NCI-H748 treated with DMSO at 0.1 percent for 48 hours (cell line): ENCODE results near the gene PCARE.

Source experiments
- DNase-seq: peaks from one replicate; lab custom pipeline; 2025; lab: John Stamatoyannopoulos, UW

Gene PCARE

GRCh38 chr2:29035016-29035745 lies 39.1 kb downstream of the PCARE start:
- no peak for DNase-seq

- no peak for DNase-seq
Observed at GRCh38 chr2:29033656-29034055, 40.7 kb downstream of the PCARE start.

DNA sequence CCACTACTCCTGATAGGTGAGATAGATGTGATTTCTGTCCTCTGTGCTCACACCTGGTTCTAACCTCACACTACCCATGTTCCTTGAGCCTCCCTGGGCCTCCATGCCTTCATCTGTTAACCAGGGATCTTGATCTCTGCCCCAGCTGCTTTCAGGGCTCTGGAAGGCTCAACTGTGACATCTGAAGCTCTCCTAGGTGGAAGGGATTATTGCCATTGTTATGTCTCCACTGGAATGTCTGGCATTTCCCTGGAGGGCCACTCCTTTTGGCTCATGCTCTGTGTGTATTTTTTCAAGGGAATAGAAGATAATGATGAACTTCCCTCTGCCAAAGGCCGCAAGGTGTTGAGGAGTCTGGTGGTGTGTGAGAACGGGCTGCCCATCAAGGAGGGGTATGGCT lies 41.2 kb downstream of the PCARE start:
- no peak for DNase-seq

DNA sequence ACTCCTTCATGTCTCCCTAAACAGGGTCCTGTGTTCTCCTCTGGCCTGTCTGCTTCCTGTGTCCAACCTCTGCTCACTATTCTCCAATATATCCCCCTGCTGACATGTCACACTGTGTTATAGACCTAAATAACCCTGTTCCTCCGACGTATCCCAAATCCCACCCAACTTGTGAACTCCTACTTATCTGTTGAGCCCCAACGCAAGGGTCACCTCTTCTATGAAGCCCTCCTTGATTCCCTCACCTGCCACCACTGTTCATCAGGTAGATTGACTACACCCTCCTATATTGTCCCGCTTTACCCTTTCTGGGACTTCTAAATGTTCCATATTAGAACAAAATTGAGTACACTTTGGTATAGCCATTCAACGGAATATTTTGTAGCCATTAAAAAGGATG lies 42.1 kb downstream of the PCARE start:
- DNase-seq = no peak

DNA sequence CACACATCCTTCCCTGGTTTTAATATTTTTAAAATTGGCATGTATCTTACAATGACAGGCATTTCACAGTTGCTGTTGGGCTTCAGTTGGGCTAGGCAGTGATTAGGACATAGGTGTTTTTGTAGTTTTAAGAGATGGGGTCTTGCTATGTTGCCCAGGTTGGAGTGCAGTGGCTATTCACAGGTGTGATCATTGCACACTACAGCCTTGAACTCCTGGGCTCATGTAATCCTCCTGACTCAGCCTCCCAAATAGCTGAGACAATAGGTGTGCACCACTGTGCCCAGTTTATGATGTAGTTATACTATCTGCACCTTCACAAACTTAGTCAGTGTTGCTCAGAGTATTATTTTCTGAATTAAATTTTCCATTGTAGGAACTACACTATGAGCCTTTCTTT lies 43.3 kb downstream of the PCARE start:
- DNase-seq = no peak

- no peak for DNase-seq
Observed at GRCh38 chr2:29025711-29026110, 48.6 kb downstream of the PCARE start.

GRCh38 chr2:29024882-29025430 lies 49.4 kb downstream of the PCARE start:
- no peak for DNase-seq

GRCh38 chr2:29023188-29023587 lies 51.1 kb downstream of the PCARE start:
- DNase-seq = no peak

DNA sequence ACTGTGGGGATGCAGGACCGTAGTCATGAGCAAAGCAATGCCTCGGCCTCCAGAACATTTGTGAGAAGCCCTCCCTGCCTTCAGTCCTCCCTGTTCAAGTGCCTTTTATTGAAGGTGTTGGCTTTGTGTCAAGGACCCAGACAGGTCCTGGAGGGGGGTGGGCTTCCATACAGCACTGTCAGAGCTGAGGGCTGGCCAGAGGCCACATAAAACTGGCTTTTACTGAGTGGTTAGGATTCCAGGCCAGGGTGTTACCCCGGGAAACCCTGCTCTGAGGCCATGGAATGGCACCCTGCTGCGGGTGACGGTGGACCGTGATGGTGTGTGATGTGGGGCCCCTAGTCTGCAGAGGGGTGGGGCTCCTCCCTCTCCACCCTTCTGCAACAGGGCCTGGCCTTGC lies 51.6 kb downstream of the PCARE start:
- DNase-seq = no peak

DNA sequence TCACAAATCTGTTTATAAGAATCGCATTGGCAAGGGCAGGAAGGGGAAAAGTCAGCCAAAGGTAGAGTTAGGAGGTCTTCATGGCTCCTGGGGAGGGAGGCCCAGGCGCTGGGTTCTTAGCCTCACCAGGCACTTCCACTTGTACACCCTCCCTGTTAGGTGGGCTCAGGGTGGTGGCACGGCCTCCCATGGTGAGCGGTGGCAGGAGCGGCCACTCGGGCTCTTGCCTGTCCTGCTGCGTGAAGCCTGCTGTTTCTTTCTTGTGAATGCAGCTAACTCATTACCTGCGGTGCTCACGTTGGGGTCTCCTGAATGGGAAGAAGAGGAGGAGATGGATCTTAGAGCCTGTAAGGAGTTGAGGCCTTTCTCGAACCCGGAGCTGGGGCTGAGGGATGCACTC lies 52.4 kb downstream of the PCARE start:
- no peak for DNase-seq

GRCh38 chr2:29017716-29018435 lies 56.4 kb downstream of the PCARE start:
- no peak for DNase-seq

DNA sequence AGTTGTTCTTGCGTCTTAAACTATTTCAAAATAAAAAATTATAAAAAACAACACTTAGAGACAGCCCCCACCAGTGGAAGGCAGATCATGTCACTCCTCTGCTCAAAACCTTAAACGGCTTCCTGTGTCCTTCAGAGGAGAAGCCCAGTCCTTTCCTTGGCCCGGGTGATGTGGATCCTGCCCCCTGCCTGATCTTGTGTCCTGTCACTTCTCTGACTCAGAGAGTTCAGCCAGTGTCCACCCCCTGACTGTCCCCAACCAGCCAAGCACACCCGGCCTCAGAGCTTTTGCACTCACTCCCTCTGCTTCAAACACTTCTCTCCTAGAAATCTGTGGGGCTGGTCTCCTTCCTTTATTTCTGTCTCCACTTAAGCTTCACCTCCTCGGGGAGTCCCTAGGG lies 57.8 kb downstream of the PCARE start:
- DNase-seq = no peak

- DNase-seq = no peak
Observed at GRCh38 chr2:29015701-29016470, 58.4 kb downstream of the PCARE start.

GRCh38 chr2:29014811-29015421 lies 59.4 kb downstream of the PCARE start:
- DNase-seq = no peak

GRCh38 chr2:29014331-29014730 lies 60.0 kb downstream of the PCARE start:
- DNase-seq = no peak

GRCh38 chr2:29013057-29013780 lies 61.1 kb downstream of the PCARE start:
- no peak for DNase-seq

GRCh38 chr2:29012211-29012681 lies 62.1 kb downstream of the PCARE start:
- DNase-seq = no peak
